ENCODE measurements around the gene PRKAR2B.

DNA sequence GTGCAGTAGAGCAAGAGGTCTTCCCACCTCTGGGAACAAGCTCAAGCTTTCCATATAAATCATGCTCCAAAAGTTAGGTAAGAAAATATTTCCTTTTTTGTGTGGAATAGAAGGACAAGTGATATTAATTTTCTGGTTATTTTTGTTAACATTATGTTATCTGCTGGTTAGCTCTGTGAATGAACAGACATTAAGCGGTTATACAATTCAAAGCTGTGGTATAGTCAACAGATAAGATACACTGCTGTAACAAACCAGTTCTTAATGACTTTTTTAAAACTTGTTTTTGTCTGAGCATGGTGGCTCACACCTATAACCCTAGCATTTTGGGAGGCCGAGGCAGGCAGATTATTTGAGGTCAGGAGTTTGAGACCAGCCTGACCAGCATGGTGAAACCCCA, 43.0 kb upstream of the PRKAR2B start:
- TF ChIP-seq CTCF (IDR thresholded peaks at IDR 0.05) (no peak), POLR2A (IDR thresholded peaks at IDR 0.05) (no peak), EP300 (IDR thresholded peaks at IDR 0.05) (no peak)

Measured in tibial nerve (tissue), 4 donors.